ENCODE results near the gene OR13J1. TPM values are rescaled to one million over a fixed set of nuclear protein-coding genes. Genes with fewer than 3 reads are reported as not detected.

Gene OR13J1
- total and polyA plus RNA-seq, 4 experiments from 2014 or later: not detected

DNA sequence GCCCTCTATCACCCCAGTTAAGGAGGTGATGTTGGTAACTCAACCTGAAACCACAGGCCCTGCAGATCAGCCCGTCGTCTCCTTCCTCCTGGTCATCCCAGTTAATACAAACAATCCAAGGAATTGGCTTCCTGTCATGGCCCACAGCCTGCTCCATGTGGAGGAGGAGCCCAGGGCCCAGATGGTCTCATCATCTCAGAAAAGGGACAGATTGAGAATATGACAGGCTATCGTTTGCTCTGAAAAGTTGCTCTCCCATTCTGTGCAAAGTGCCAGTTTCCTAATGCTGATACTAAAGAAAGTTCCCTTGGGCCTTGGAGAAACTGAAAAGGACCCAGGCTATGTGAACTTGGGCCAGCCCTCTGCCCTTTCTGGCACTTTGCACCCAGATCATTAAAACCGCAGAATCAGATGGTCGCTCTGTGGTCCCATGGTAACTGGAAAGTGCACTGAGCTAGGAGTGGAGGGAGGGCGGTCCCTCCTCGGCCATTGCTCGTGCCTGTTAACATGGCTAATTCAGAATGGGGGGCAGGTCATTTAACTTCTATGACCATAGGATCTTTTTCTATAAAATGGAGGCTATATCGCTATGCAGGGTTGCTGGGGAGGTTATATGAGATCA lies 38.4 kb upstream of the OR13J1 start:
- H3K4me3 Mint-ChIP-seq: peak overlapping the region in 7 of 8 donors; percentile 12 to 67 (median 60)
- peaks cover 82% of the 10 kb centered on the region for H3K4me1 ChIP-seq (ENCODE audit: insufficient read depth, low read length)
- no peak for DNase-seq
- POLR2A ChIA-PET (ENCODE audit: partially characterized antibody): no interaction called here
- peaks cover 44 to 82% (median 63%) of the 10 kb centered on the region in 4 donors for H3K4me1 Mint-ChIP-seq
- no peaks in the 10 kb centered on the region for H3K36me3 ChIP-seq (ENCODE audit: insufficient read depth, low read length)
- no peaks in the 10 kb centered on the region for H3K36me3 Mint-ChIP-seq
- peaks cover 0 to 2% (median 0%) of the 10 kb centered on the region in 8 donors for H3K9me3 Mint-ChIP-seq
- H3K4me3 ChIP-seq (ENCODE audit: low read length in 2 of 2): no peak overlapping the region
- no peaks in the 10 kb centered on the region for H3K27me3 ChIP-seq (ENCODE audit: insufficient read depth, low read length)
- H3K27ac Mint-ChIP-seq: peak overlapping the region; percentile 69 to 86 (median 79)
- H3K27me3 Mint-ChIP-seq: no peaks in the 10 kb centered on the region
- H3K27ac ChIP-seq (ENCODE audit: low read depth, low read length): no peak overlapping the region
- CTCF ChIA-PET (ENCODE audit: partially characterized antibody): interaction anchor here (1.0 to 17.5 kb wide), 3 partner anchors 26 to 115 kb away, joined by 3 to 379 read pairs (median 5); no protein-coding TSS in a partner anchor
- intact Hi-C loops (cut with micrococcal nuclease): no loop called here
- H3K9me3 ChIP-seq (ENCODE audit: control insufficient read depth in 1 of 2, low read length in 2 of 2): no peaks in the 10 kb centered on the region

DNA sequence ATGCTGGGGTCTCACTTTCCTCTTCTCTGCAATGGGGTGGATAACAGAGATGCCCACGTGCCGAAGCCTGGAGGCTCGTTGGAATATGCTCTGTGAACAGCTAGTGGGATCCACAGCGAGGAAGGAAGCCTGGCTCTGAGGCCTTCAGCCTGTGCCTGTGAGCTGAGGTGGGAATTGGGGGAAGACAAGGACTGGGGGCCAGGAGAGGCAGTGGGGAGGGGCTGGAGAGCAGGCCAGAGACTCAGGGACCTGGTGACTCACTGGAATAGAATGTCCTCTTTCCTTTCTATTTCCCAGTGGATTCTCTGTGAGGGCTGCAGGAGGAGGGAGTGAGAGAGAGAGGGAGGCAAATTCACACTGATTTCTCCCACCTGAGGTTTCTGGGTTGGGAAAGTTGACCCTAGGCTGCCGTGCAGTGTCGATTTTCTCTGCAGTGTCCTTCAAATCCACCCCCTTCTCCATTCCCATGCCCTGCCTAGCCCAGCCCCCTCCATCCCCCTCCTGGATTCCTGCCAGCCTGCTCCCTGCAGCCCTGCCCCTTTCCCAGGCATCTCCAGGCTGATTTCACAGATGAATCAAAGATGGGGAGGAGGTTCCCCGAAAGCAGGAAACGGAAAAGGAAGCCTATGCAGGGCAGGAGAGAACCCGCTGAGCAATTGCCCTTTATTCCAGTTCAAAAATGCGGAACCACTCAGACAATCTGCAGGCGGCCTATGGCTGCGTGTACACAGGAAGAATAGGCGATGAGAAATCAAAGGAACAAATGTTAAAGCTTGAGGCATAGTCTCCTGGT lies 37.7 kb upstream of the OR13J1 start:
- Mint-ChIP-seq H3K27me3 (peaks cover 0 to 2% of the 10 kb centered on the region in 2 donors), H3K9me3 (peaks cover 0 to 2% (median 0%) of the 10 kb centered on the region in 8 donors), H3K27ac (peak overlapping the region; percentile 53 to 86 (median 73)), H3K4me3 (peak overlapping the region in 7 of 8 donors; percentile 12 to 69 (median 60)), H3K4me1 (peaks cover 49 to 87% (median 67%) of the 10 kb centered on the region in 4 donors), H3K36me3 (no peaks in the 10 kb centered on the region)
- Histone ChIP-seq H3K4me1 (ENCODE audit: insufficient read depth, low read length) (peaks cover 85% of the 10 kb centered on the region), H3K36me3 (ENCODE audit: insufficient read depth, low read length) (no peaks in the 10 kb centered on the region), H3K27me3 (ENCODE audit: insufficient read depth, low read length) (no peaks in the 10 kb centered on the region), H3K9me3 (ENCODE audit: control insufficient read depth in 1 of 2, low read length in 2 of 2) (no peaks in the 10 kb centered on the region), H3K27ac (ENCODE audit: low read depth, low read length) (no peak overlapping the region), H3K4me3 (ENCODE audit: low read length in 2 of 2) (no peak overlapping the region)
- intact Hi-C loops (cut with micrococcal nuclease): no loop called here
- peak in 2 of 5 donors; percentile 14 to 21 for DNase-seq
- POLR2A ChIA-PET (ENCODE audit: partially characterized antibody): interaction anchor here (1.1 kb wide), 1 partner anchor 32 kb away, joined by 3 read pairs; no protein-coding TSS in a partner anchor
- CTCF ChIA-PET (ENCODE audit: partially characterized antibody): interaction anchor here (1.0 to 17.5 kb wide), 3 partner anchors 26 to 115 kb away, joined by 3 to 379 read pairs (median 5); no protein-coding TSS in a partner anchor

DNA sequence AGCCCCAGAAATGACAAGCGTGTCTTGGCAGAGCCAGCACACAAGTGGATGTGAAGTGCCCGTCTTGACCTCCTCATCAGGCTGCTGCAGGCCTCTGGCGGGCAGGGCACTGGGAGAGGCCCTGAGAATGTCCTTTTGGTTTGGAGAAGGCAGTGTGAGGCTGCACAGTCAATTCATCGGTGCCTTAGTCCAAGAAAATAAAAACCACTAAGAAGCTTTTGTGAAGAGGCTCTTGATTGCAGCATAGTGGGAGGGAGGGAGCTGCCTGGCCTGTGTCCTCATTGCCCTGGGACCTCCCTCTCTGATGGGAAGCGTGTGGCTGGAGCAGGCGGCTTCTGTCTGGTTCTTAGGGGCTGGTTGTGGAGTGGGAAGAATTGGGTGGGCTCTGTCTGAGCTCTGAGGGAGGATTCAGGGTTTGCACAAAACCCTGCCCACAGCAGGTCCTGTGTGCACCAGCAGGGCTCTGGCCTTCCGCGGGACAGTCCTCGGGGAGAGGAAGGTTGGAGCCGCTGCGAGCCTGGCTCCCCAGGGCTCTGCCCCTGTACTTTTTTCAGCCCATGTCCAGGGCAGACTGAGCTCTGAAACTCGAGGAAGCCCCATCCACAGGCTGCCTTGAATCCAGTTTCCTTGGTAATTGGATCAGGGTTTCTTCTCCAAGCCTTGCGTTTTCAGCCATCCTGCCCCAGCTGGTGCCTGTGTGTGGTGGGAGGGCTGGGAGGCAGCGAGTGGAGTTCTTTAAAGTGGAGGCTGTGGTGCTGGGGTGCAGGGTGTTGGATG lies 36.9 kb upstream of the OR13J1 start:
- POLR2A ChIA-PET (ENCODE audit: partially characterized antibody): interaction anchor here (1.1 to 1.3 kb wide), 2 partner anchors 33 to 35 kb away, joined by 3 read pairs; no protein-coding TSS in a partner anchor
- no peak overlapping the region for H3K27ac ChIP-seq (ENCODE audit: low read depth, low read length)
- Mint-ChIP-seq H3K27me3 (peaks cover 0 to 4% of the 10 kb centered on the region in 2 donors), H3K4me1 (peaks cover 48 to 90% (median 68%) of the 10 kb centered on the region in 4 donors), H3K4me3 (peak overlapping the region in 2 of 8 donors; percentile 62 to 69), H3K36me3 (no peaks in the 10 kb centered on the region), H3K9me3 (peaks cover 0 to 2% (median 0%) of the 10 kb centered on the region in 8 donors), H3K27ac (peak overlapping the region; percentile 10 to 83 (median 64))
- H3K4me1 ChIP-seq (ENCODE audit: insufficient read depth, low read length): peaks cover 80% of the 10 kb centered on the region
- no peaks in the 10 kb centered on the region for H3K36me3 ChIP-seq (ENCODE audit: insufficient read depth, low read length)
- CTCF ChIA-PET (ENCODE audit: partially characterized antibody): interaction anchor here (1.0 to 17.5 kb wide), 3 partner anchors 25 to 116 kb away, joined by 3 to 379 read pairs (median 5); no protein-coding TSS in a partner anchor
- DNase-seq: no peak
- no peak overlapping the region for H3K4me3 ChIP-seq (ENCODE audit: low read length in 2 of 2)
- no peaks in the 10 kb centered on the region for H3K27me3 ChIP-seq (ENCODE audit: insufficient read depth, low read length)
- H3K9me3 ChIP-seq (ENCODE audit: control insufficient read depth in 1 of 2, low read length in 2 of 2): no peaks in the 10 kb centered on the region
- intact Hi-C loops (cut with micrococcal nuclease): no loop called here

DNA sequence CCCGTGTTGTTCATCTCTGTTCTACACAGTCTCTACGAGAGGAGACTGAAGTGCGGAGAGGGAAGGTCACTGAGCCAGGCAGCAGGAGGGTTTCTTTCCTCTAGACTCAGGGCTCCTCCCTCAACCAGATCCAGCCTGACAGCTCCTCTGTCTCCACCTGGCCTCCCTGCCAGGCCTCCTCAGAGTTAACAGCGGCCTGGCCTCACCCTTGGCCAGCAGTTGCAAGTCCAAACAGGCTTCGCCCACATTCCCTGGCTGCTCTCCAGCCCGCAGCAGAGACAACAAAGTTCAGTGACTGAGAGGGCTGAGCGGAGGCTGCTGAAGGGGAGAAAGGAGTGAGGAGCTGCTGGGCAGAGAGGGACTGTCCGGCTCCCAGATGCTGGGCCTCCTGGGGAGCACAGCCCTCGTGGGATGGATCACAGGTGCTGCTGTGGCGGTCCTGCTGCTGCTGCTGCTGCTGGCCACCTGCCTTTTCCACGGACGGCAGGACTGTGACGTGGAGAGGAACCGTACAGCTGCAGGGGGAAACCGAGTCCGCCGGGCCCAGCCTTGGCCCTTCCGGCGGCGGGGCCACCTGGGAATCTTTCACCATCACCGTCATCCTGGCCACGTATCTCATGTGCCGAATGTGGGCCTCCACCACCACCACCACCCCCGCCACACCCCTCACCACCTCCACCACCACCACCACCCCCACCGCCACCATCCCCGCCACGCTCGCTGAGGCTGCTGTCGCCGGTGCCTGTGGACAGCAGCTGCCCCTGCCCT lies 35.9 kb upstream of the OR13J1 start, which contains the start of gene HRCT1:
HRCT1 (plus strand) TSS at position 291 of the 768 bp plus-strand sequence; CDS start at position 377, 86 bp downstream.
- Mint-ChIP-seq H3K4me1 (peaks cover 39 to 80% (median 60%) of the 10 kb centered on the region in 4 donors), H3K27ac (peak within 1 kb of the TSS; percentile 36 to 87 (median 73)), H3K36me3 (no peaks in the 10 kb centered on the region), H3K4me3 (peak within 1 kb of the TSS in 1 of 8 donors; percentile 30), H3K27me3 (peaks cover 0 to 4% of the 10 kb centered on the region in 2 donors), H3K9me3 (peaks cover 0 to 2% (median 0%) of the 10 kb centered on the region in 8 donors)
- no peaks in the 10 kb centered on the region for H3K9me3 ChIP-seq (ENCODE audit: control insufficient read depth in 1 of 2, low read length in 2 of 2)
- no peak for DNase-seq
- intact Hi-C loops (cut with micrococcal nuclease): no loop called here
- no peaks in the 10 kb centered on the region for H3K36me3 ChIP-seq (ENCODE audit: insufficient read depth, low read length)
- ChIA-PET POLR2A (ENCODE audit: partially characterized antibody) (interaction anchor here (0.7 to 1.3 kb wide), 2 partner anchors 23 to 36 kb away, joined by 3 read pairs; no protein-coding TSS in a partner anchor), CTCF (ENCODE audit: partially characterized antibody) (interaction anchor here (0.7 to 17.5 kb wide), 5 partner anchors 18 to 117 kb away, joined by 3 to 379 read pairs (median 4); no protein-coding TSS in a partner anchor)
- no peaks in the 10 kb centered on the region for H3K27me3 ChIP-seq (ENCODE audit: insufficient read depth, low read length)
- H3K4me3 ChIP-seq (ENCODE audit: low read length in 2 of 2): no peak within 1 kb of the TSS
- H3K4me1 ChIP-seq (ENCODE audit: insufficient read depth, low read length): peaks cover 71% of the 10 kb centered on the region
- no peak within 1 kb of the TSS for H3K27ac ChIP-seq (ENCODE audit: low read depth, low read length)

DNA sequence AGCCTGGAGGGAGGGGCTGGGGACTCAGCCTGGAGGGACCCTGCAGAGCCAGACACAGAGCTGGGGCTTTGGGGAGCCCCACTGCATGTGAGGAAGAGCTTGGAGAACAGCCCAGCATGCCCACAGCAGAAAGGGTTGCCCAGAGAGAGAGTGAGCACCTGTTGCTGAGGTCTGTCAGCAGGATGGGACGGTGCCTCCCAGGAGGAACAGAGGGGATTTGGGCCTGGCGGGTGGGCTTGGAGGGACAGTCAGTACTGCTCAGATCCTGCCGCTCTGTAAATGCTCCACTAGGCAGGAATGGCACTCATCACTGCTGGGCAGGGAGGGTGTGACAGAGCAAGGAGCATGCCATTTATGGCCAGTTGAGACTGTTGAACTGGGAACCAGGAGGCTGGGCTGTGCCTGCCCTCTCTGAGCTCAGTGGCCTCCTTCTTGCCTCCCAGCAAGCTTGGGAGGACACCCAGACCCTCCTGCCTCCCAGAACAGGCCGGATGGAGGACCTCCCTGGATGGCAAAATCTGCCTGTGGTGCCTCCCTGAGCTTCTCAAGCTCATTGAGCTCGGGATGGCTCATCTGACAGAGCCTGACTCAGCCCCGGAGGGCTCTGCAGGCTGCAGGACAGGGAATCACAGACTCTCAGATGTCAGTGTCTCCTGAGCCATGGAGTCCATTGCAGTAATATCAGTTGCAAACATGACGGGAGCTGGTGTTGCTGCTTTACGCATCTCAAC lies 35.0 kb upstream of the OR13J1 start:
- H3K27me3 Mint-ChIP-seq: peaks cover 0 to 4% of the 10 kb centered on the region in 2 donors
- H3K9me3 Mint-ChIP-seq: peaks cover 0 to 2% (median 0%) of the 10 kb centered on the region in 8 donors
- intact Hi-C loops (cut with micrococcal nuclease): no loop called here
- no peak for DNase-seq
- Histone ChIP-seq H3K4me1 (ENCODE audit: insufficient read depth, low read length) (peaks cover 62% of the 10 kb centered on the region), H3K9me3 (ENCODE audit: control insufficient read depth in 1 of 2, low read length in 2 of 2) (no peaks in the 10 kb centered on the region), H3K27me3 (ENCODE audit: insufficient read depth, low read length) (no peaks in the 10 kb centered on the region), H3K4me3 (ENCODE audit: low read length in 2 of 2) (no peak overlapping the region), H3K36me3 (ENCODE audit: insufficient read depth, low read length) (no peaks in the 10 kb centered on the region), H3K27ac (ENCODE audit: low read depth, low read length) (no peak overlapping the region)
- no peaks in the 10 kb centered on the region for H3K36me3 Mint-ChIP-seq
- no peak overlapping the region for H3K4me3 Mint-ChIP-seq
- H3K4me1 Mint-ChIP-seq: peaks cover 32 to 71% (median 51%) of the 10 kb centered on the region in 4 donors
- H3K27ac Mint-ChIP-seq: peak overlapping the region in 5 of 7 donors; percentile 48 to 87 (median 76)
- CTCF ChIA-PET (ENCODE audit: partially characterized antibody): interaction anchor here (0.7 to 17.5 kb wide), 8 partner anchors 13 to 118 kb away, joined by 3 to 379 read pairs (median 4); no protein-coding TSS in a partner anchor
- POLR2A ChIA-PET (ENCODE audit: partially characterized antibody): interaction anchor here (0.7 kb wide), 1 partner anchor 24 kb away, joined by 3 read pairs; no protein-coding TSS in a partner anchor

Data from CD4-positive, alpha-beta memory T cell (primary cell).